ENCODE measurements around the gene KRTAP10-12. TPM values are rescaled to one million over a fixed set of nuclear protein-coding genes. Genes with fewer than 3 reads are reported as not detected.
"Not testable (repeated sequence)": the region's sequence is repeated elsewhere in the genome, so short reads cannot be mapped to it uniquely, and the experiment has no call there.

KRTAP10-12 gene
- total RNA-seq (2021) (not detected in 3 replicates), Bru-seq, nascent RNA (not detected)
- long read RNA-seq, experiment 1, partial matches to known transcripts = 0 of 1 reads
- long read RNA-seq, experiment 1, other reads (novel, unspliced or antisense) = 0 of 1 reads
- long read RNA-seq, experiment 2 = 0 reads
- long read RNA-seq, experiment 3 = 0 reads

GRCh38 chr21:44697172-44697810 lies at the start of gene KRTAP10-12:
KRTAP10-12 (plus strand) TSS chr21:44697172; CDS start chr21:44697202, 30 bp downstream.
- POLR2A ChIA-PET = interaction anchor here (1.2 kb wide), 1 partner anchor 96 kb away, joined by 3 read pairs; no protein-coding TSS in a partner anchor
- Mint-ChIP-seq H3K9me3 (peaks cover 20% of the 10 kb centered on the region), H3K36me3 (peaks cover 19% of the 10 kb centered on the region), H3K4me1 (peaks cover 68% of the 10 kb centered on the region), H3K27ac (peak within 1 kb of the TSS; percentile 27; the same call in 1 of the 2 replicates)
- H3K4me3 Mint-ChIP-seq; ATAC-seq; H3K27me3 Mint-ChIP-seq (ENCODE audit: low read depth); DNase-seq (ENCODE audit: low spot score): not testable (repeated sequence)
- TF ChIP-seq ZNF121 (CRISPR knock-in tag; IDR thresholded peaks at IDR 0.05) = peak; percentile 59; the same call in 1 of the 2 replicates
- CTCF ChIA-PET = interaction anchor here (0.7 to 2.2 kb wide), 5 partner anchors 9 to 122 kb away, joined by 3 to 11 read pairs (median 3); partner anchors contain the start of gene TSPEAR

- CTCF ChIA-PET = interaction anchor here (0.6 to 2.0 kb wide), 4 partner anchors 20 to 157 kb away, joined by 3 to 4 read pairs (median 3); no protein-coding TSS in a partner anchor
- POLR2A ChIA-PET = no interaction called here
- H3K4me1 Mint-ChIP-seq = peaks cover 10% of the 10 kb centered on the region
- no peak overlapping the region for H3K27ac Mint-ChIP-seq
- H3K36me3 Mint-ChIP-seq = peaks cover 16% of the 10 kb centered on the region
- H3K27me3 Mint-ChIP-seq (ENCODE audit: low read depth) = peaks cover 4% of the 10 kb centered on the region; the same call in 1 of the 2 replicates
- peaks cover 18% of the 10 kb centered on the region for H3K9me3 Mint-ChIP-seq
- ATAC-seq (no peak; the same call in 1 of the 2 replicates), DNase-seq (ENCODE audit: low spot score) (no peak)
- TF ChIP-seq HMGXB4 (CRISPR knock-in tag; IDR thresholded peaks at IDR 0.05) (no peak), ZNF317 (CRISPR knock-in tag; IDR thresholded peaks at IDR 0.05; ENCODE audit: borderline replicate concordance, low read depth) (no peak)
- no peak overlapping the region for H3K4me3 Mint-ChIP-seq
Measured at GRCh38 chr21:44647222-44647552, 49.8 kb upstream of the KRTAP10-12 start.

DNA sequence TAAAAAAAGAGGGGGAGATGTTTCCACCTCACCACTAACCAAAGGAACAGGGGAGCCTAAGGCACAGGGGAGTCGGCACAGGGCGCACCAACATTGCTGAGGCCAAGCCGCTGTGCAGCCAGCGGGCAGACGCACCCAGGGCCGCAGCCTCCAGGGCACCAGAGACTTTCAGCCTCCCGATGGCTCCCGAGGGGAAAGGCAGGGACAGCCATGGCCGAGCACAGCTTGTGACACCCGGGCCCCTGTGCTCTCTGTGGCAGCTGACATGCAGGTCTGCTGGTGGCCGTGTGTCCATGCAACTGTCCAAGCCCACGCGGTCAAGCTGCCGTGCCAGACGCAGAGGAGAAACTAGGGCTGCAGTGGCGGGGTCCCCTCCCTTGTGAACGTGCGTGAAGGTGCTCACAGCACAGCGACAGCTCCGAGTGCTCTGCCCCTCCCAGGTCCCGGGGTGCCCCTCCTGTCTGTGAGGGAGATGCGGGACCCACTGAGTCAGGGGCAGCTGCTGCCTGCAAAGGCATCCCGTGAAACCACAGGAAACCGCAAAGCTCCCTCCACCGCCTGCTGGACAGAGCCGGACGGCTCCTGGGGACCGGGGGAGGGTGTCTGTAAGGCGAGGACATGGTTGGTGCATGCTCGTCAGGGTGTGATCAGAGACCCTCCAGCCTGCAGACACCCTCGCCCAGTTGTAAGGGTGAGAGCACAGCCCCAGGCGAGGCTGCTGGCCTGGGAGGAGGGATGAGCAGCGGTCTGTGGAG lies 48.2 kb upstream of the KRTAP10-12 start:
- Mint-ChIP-seq H3K36me3 (peaks cover 18% of the 10 kb centered on the region), H3K27ac (no peak overlapping the region), H3K4me3 (no peak overlapping the region), H3K9me3 (peaks cover 22% of the 10 kb centered on the region), H3K27me3 (ENCODE audit: low read depth) (peaks cover 10% of the 10 kb centered on the region), H3K4me1 (peaks cover 10% of the 10 kb centered on the region)
- DNase-seq (ENCODE audit: low spot score) (no peak), ATAC-seq (no peak)
- CTCF ChIA-PET = interaction anchor here (1.0 to 1.3 kb wide), 2 partner anchors 99 to 138 kb away, joined by 4 to 6 read pairs; no protein-coding TSS in a partner anchor
- POLR2A ChIA-PET = no interaction called here
- TF ChIP-seq FOXK1 (CRISPR knock-in tag; IDR thresholded peaks at IDR 0.05) (no peak), MYBL2 (CRISPR knock-in tag; IDR thresholded peaks at IDR 0.05) (no peak), SP1 (CRISPR knock-in tag; conservative IDR thresholded peaks at IDR 0.05) (no peak), MAX (CRISPR knock-in tag; IDR thresholded peaks at IDR 0.05) (no peak), MXD4 (CRISPR knock-in tag; IDR thresholded peaks at IDR 0.05; ENCODE audit: borderline replicate concordance) (no peak), NR3C1 (CRISPR knock-in tag; conservative IDR thresholded peaks at IDR 0.05; ENCODE audit: low read depth) (no peak), ZNF532 (CRISPR knock-in tag; IDR thresholded peaks at IDR 0.05; ENCODE audit: borderline replicate concordance) (no peak), ZNF232 (CRISPR knock-in tag; IDR thresholded peaks at IDR 0.05) (no peak), PRDM15 (CRISPR knock-in tag; IDR thresholded peaks at IDR 0.05) (no peak), USF2 (CRISPR knock-in tag; IDR thresholded peaks at IDR 0.05) (no peak), ZNF416 (CRISPR knock-in tag; IDR thresholded peaks at IDR 0.05) (no peak), HMGXB4 (CRISPR knock-in tag; IDR thresholded peaks at IDR 0.05) (no peak)
- TF ChIP-seq, protein P1, sequence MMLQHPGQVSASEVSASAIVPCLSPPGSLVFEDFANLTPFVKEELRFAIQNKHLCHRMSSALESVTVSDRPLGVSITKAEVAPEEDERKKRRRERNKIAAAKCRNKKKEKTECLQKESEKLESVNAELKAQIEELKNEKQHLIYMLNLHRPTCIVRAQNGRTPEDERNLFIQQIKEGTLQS (CRISPR knock-in tag; conservative IDR thresholded peaks at IDR 0.05) = no peak
